ENCODE data around the gene MAN1C1.

MAN1C1 gene

DNA sequence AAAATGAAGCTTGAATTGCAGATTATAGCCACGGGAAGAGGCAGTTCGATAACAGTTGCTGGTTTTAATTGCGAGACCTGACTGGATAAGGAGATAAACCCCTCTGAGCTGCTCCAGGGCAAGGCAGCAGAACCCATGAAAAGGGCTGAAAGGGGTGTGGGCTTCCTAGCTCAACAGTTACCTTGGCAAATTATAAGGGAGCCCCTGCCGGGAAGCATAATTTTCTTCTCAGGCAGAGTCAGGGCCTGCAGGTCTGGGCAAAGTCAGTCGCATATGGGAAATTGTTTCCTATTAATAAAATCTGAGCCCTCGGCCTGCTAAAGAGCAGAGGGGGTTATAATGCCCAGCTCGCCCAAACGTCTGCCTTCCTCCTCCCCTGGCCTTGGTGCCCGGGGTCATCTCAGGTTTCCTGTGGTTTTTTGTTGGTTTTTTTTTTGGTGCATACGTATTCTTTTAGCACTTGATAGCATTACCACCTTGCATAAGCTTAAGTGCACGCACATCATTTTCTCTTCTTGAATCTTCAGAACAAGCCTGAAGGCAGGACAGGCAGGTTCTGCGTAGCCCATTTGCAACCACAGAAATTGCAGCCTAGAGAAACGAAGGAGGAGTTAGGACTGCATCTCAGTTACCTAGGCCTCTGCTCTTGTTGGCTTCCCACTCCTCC is 149.5 kb downstream of the MAN1C1 start:
- DNase-seq, result no peak

DNA sequence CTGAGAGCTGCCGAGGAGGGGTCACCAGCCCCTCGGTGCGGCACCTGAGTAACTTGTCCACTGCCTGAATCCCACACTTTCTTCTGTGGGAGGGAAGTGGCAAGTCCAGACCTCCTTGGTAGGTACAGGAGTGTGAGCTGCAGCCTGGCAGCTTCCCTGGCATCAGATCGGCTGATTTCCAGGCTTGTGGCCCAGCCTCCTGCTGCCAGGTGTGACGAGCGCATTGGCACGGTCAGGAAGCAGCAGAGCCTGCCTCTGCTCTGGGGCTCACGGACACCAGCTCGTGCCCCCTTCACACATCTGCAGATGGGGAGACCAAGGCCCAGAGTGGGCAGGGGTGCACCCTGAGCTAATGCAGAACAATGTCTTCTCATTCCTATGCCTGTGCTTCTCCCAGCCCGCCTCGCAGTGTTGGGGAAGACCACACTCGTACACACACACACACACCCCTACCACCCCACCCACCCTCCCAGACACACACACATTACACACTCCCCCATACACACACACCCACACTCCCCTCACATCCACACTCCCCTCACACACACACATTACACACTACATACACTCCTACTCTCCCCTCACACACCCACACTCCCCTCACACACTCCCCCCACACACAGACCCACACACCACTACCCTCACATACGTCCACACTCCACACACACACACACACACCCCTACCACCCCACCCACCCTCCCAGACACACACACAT is 150.3 kb downstream of the MAN1C1 start:
- DNase-seq, result no peak

DNA sequence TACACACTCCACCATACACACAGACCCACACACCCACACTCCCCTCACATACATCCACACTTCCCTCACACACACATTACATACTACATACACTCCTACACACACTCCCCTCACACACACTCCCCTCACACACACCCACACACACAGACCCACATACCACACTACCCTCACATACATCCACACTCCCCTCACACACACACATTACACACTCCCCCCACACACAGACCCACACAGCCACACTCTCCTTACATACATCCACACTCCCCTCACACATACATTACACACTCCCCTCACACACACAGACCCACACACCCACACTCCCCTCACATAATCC is 150.8 kb downstream of the MAN1C1 start:
- no peak for DNase-seq

DNA sequence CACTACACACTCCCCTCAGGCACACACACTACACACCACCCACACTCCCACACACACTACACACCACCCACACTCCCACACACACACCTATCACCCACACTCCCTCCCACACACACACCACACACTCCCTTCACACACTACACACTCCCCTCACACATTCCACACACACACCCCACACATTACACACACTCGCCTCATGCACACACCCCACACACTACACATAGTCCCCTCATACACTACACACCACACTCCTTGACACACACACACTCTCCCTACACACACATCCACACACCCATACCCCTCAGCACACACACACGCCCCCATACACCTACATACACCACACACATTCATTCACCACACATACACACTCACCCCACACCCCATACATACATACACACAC is 152.4 kb downstream of the MAN1C1 start:
- no peak for DNase-seq

DNA sequence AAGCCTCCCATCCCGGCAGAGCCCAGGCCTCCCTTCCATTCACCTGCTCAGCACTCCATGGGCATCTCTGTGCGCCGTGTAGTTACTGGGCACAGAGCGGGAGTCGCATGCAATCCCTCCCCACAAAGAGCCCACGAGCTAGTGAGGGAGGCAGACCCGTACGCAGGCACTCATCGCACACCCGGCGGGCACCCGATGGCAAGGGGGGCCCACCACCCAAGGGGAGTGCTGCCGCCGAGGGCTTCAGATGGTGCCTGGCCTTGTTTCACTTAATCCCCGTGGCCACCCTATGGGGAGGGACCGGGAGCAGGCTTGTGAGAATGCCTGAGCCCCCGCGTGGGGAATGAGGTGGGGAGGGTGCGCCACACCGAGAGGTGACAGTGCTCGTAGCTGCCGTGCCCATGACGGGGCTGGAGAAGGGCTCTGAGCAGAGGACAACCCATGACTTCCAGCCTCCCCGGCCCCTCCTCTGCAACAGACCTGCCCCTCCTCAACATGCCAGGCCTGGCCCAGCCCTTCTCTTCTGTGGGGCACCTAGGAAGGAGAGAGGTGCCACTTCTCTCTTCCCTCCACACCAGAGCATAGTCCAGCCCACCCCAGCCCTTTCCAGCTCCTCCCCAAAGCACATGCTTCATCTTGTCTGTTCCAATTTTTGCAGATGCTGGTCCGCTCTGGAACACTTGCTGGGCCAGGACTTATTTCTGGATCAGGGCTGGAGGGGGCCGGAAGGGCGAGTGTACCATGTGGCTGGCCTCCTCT is 153.2 kb downstream of the MAN1C1 start:
- DNase-seq, result no peak

DNA sequence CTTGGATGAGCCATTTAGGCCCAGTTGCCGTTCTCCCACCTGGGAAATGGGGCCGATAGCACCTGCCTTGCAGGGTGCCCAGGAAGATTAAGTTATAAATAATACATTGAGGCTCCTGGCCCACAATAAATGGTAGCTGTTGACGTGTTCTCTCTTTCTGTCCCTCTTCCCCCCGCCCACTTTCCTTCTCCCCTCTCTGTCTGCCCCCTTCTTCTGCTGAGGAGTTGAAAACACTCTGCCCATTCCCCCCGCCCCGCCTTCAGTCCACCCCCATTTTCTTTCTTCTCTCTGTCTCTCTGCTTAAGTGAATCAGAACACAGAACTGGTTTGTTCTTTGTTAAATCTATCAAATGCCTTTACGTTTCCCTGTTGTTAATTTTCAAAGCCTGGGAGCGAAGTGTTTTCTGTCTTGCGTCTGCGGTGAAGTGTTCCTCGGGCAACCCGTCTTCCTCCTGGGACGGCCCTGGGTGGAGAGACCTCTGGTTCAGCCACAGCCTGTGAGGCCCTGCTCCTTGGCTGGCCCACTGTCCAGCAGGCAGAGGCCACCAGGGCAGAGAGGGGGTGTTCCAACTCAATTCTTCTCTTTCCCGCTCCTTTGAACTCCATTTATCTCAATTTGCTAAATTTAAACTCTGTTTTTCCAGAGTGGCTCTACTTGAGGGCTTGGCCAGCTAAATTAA is 154.1 kb downstream of the MAN1C1 start:
- no peak for DNase-seq

DNA sequence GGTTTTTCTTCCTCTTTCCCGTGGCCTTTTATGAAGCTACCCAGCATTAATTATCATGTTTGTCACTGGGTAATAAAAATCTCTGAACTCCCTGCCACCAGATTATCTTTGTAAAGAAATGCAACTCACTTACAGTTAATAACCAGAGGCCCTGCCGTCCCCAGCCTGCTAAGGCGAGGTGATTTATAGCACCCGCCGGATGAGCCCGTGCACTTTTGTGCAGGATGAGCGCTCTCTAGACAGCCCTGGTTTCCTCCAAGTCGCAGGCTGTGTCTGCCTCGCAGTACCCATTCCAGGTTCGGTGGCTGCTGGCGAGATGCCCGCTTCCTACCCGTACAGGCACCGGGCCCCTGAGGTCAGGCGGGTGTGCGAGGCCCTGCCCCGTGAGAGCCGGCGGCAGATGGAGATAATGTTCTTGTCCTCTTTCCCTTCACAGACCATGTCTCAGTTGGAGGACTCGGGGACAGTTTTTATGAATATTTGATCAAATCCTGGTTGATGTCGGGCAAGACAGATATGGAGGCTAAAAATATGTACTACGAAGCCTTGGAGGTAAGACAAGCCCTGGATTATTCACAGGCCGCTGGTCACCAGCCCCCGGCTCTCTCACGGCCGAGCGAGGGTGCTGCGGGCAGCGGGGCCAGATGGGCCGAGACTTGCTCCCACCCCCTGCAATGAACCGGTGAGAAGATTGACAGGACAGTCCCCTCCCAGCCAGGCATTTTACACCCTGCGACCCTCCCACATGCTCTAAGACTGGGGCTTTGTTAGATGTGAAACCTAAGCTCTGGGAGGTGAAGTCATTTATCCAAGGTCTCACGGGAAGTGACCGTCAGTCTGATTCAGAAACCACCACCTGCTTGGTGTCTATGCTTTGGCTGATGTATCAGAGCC is 154.9 kb downstream of the MAN1C1 start:
- no peak for DNase-seq

DNA sequence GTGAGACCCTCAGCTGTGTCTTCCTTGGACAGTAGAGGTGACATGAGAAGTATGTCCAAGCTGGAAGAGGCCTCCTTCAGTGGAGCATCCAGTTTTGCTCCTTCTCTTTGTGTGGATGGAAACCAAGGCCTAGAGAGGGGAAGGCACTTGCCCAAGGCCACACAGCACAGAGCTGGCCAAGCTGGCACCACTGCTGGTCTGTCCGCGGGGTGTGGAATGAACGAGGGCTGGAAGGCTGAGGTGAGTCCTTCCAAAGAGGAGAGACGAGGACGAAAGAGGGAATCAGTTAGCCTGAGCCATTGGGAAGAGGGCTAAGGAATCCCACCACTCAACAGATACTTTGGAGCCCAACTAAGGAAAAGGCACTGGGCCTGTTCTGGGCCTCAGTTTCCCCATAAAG is 155.6 kb downstream of the MAN1C1 start:
- DNase-seq, result no peak

DNA sequence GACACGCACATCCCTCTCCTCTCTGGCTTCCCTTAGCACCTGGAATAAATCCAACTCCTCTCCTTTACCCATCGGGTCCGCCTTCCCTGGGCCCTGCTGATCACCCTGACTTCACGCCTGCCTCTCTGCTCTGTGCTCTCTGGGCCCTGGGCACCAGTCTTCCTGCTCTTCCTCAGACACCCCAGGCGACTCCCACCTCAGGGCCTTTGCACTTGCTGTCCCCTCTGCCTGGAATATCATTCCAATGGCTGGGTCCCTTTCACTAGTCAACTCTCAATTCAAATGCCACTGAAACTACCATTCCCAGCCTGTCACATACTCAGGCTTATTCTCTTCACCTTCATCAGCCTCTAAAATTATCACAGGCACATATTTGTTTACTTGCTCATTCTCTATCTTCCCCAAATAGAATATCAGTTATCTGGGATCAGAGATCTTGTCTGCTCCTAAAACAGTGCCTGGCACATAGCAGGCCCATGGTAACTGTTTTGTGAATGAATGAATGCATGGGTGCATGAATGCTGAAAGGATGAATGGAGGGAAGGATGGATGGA is 156.2 kb downstream of the MAN1C1 start:
- no peak for DNase-seq

DNA sequence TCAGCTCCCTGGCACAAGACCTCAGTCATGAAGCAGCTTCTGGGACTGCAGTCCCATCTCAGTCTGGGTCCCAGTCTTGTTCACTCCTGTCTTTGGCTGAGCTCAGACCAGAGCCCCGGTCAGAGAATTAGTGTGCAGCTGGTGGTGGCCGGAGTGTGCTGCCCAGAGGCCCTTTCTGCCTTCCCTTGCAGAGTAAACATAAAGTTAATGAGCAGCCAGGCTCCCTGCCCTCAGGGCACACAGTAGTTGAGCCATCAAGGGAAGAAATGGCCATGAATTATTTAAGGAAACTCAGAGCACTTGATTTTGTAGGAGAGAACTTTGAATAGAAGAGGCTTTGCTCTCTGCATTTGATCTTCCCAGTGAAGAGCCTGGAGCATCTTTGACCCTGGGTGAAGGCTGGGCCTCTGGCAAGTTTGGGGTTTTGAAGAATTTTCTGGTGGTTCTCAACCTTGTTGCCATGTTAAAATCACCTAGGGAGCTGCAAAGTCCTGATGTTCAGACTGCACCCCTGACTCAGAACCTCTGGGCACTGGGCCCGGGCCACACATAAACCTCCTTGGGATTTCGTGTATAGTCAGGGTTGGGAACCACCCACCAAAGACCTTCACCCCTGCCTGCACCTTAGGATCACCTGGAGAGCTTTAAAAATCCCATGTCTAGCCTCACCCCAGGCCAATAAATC is 157.0 kb downstream of the MAN1C1 start:
- no peak for DNase-seq

DNA sequence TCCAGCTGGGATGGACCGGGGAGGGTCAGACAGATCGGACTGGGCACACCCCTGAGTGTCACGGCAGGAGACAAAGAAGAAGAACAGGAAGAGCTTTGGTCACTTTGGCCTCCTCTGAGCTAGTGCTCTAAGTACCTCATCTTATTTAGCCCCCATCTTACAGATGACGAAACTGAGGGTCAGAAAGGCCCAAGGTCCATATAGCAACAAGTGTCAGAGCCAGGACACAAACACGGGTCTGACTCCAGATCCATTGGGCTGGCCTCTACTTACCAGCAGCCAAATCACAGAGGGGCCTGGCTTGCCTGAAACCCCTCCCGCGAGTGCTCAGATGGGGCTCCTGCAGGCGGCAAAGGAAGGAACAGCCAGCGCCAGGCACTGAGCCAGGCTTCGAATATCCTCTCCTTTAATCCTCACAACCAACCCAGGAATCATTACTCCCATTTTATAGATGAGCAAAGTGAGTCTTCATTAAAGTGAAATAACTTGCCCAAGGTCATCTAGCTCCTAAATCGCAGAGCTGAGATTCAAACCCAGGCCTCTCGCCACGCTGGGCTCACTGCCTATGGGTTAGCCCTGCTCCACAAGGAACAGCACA is 157.7 kb downstream of the MAN1C1 start:
- no peak for DNase-seq

DNA sequence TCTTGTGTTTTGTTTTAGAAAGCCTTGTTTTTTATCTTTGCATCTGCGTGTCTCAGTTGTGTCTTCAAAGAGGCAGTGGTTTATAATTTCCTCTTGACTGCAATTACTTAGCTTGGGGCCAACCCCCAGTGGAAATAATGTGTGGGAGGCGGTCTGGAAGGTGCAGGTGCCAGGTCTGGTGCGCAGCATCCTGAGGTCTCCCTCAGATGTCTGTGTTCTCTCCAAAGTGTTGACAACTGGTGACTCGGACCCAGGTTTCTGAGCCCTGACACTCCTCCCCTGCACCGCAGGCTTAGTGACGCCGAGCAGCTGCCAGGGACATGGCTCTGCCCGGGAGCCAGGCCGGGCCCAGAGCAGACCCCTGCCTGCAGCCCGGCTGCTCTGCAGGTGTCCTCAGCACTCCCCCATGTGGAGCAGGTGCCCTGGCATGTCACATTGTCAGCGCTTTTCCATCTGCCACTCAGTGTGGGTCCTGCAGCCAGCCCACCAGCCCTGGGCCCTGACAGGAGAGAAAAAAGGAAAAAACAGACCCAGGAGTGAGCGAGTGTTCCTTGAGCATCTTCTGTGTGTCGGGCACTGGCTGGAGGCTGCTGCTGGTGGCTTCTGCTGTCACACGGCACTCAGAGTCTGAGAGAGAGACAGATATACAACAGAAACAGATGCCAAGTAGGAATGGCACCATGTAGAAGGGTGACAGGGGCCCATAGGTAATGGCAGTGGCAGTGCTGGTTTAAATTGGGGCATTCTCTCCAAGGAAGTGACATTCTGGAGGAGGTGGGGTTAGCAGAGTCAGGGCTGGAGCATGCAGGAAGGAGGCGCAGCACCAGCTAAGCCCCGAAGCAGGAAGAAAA is 158.6 kb downstream of the MAN1C1 start:
- peak; percentile 28 for DNase-seq

DNA sequence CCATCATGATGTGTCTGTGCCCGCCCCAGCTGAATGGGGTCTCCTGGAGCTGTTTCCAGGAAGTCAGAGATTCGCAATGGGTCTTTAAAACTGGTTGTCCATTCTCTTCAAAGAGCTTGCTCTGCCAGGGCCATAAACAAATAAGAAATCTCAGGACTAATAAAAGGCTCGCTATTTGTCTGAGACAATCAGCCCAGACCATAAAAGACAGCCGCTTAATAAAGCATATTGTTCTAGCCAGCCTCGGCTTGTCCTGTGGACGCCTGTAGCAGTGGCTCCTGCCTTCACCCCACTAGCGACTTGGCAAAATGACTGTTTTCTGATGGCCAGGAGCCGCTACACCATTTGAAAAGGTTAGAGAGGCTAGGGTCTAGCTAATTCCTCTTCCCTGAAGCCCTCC is 162.8 kb downstream of the MAN1C1 start:
- DNase-seq, result no peak

DNA sequence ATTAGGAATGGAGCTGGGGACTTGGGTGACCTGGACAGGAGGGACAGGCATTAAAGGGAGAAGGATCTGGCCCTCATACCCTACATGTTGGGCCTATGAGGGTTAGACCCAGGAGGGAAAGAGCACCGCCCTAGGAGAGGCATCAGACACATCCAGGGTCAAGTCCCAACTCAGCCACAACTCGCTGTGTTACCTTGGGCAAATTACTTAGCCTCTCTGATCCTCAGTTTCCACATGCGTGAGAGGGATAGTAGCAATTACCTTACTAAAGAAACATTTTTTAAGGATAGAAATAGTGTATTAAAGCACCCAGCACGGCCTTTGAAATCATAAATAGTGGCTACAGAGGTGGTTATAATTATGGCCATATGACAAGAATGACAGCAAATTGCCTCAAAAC is 163.3 kb downstream of the MAN1C1 start:
- DNase-seq, result no peak

DNA sequence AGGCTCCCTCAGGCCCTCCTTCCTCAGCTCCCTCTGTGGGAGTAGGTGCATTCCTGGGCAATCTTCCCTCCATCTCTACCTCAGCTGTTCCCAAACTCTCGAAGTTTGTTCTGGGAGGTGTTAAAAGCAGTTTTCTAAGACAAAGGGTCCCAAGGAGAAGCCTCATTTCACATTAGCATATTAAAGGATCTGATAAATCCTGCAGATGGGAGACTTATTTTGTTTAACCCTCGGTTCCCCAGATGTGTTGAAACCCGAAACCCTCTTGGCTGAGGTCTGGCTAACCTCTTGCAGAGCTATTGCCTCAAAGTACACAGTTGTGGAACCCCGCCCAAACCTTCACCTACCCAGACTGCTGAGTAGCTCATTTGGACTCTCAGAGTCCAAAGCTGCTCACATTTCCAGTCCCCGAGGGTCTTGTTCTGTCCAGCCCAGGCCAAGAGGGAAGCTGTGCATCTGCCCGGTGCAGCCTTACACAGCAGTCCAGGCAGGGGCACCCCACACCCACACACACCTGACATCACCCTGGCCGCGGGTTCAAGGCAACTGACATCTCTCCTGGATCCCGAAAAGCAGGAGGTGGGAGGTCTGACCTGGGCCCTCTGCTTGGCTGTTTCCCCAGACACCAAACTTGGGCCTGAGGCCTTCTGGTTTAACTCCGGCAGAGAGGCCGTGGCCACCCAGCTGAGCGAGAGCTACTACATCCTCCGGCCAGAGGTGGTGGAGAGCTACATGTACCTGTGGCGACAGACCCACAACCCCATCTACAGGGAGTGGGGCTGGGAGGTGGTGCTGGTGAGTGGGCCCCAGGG is 163.9 kb downstream of the MAN1C1 start:
- DNase-seq, result no peak

DNA sequence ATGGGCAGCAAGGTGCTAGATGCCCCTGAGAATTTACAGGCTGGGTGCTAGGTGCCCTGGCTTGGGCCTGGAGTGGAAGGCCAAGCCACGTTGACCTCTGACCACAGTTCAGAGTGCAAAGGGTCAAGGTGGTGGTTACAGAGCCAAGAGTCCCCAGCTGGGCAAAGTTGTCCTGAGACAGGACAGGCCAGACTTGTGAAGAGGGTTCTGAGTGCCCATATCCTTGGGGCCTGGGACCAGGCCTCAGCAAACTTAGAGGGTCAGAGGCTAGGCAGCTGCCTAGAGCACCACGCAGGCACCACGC is 164.5 kb downstream of the MAN1C1 start:
- no peak for DNase-seq

DNA sequence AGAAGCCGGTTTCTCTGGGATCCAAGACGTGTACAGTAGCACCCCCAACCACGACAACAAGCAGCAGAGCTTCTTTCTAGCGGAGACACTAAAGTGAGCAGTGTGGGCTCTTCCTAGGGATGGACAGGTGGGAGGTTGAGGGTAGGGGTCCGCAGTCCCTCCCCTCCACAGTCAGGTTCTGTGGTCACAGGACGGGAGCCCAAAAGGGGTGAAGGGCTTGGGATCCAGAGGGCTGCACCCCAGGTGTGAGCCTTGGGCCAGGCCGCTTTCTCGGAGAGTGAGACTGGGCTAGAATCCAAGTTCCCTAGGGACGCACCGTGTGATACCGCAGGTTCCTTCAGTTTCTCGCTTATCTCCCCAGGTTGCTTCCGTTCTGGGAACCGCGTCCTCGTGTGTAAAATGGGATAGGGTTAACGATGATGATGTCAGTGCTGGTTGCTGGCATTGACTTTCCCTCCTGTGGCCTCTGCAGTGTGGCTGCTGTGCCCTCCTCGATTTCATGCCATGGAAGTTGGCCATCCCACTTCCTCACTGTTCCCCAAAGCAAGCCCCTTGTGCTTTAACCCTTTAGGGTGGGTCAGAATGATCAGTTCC is 166.1 kb downstream of the MAN1C1 start:
- DNase-seq, result no peak

DNA sequence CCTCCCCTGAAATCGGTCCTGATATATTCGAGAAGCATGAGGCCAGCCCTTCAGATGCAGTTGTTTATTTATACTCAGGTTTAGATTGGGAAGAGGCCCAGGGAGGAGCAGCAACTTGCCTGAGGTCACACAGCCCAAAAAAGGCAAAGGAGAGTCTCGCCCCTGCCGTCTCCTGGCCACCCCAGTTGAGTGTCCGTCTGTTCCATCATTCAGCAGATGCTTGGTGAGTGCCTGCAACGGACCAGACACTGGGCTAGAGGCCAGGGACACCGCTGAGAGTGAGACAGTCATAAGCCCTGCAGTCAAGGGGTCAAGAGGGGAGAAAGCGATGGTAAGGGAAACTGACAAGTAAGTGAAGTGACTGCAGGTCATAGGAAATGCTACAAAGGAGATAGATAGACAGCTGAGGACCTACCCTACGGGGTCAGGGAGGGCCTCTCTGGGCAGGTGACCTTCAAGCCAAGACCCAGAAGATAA is 168.0 kb downstream of the MAN1C1 start:
- DNase-seq, result no peak

Data from activated gamma-delta T cell (primary cell).